Psoas muscle (tissue), 8 donors: ENCODE data around the gene FNDC3B. TPM values are rescaled to one million over a fixed set of nuclear protein-coding genes. Genes with fewer than 3 reads are reported as not detected.

Source experiments
- ATAC-seq, 4 donors: fragments of 200-7000 bp; cut with Tn5 transposase; one replicate each; pipeline ENCODE4 v1.9.1; 2020; ENCODE audit warnings: moderate library complexity in 3 of 4, mild to moderate bottlenecking in 2 of 4
- DNase-seq, 2 donors: peaks; one replicate each; pipeline ENCODE4 v3.0.0-alpha.2; 2020
- H3K27ac ChIP-seq: fragments of 200-600 bp; one replicate; pipeline ENCODE4 v1.8.0; 2022
- H3K27me3 ChIP-seq, 3 donors: fragments of 200-600 bp in 1 of 3; one replicate each; pipeline versions ENCODE4 v1.6.1 to v1.8.0; 2013 to 2022; ENCODE audit warnings: low read length in 2 of 3, mild to moderate bottlenecking in 2 of 3, moderate library complexity in 1 of 3; ENCODE audit not compliant: insufficient read depth in 3 of 3
- H3K36me3 ChIP-seq, 2 donors: fragments of 200-600 bp in 1 of 2; one replicate each; pipeline versions ENCODE4 v1.6.1 to v1.8.0; 2013 to 2022; ENCODE audit warnings: low read depth in 1 of 2, mild to moderate bottlenecking in 1 of 2, moderate library complexity in 1 of 2; ENCODE audit not compliant: insufficient read depth in 1 of 2
- H3K4me1 ChIP-seq: fragments of 200-600 bp; one replicate; pipeline ENCODE4 v1.8.0; 2022
- H3K4me3 ChIP-seq: fragments of 200-600 bp; one replicate; pipeline ENCODE4 v1.8.0; 2022; ENCODE audit warnings: mild to moderate bottlenecking
- H3K9me3 ChIP-seq: fragments of 200-600 bp; one replicate; pipeline ENCODE4 v1.8.0; 2022
- WGBS, 3 donors: extraction: QIAGEN DNeasy Blood & Tissue Kit; methylation state at CpG; one replicate each; pipeline versions ENCODE4 v1.1.6 to v1.1.7; 2013; 5-methylcytosine and 5-hydroxymethylcytosine counted together
- intact Hi-C, 2 donors: fragments of 100-400 bp; cut with DNase I; formaldehyde crosslinking; loops; one replicate each; pipeline versions ENCODE4 v1.11.0 to v1.14.2; 2022
- polyA plus RNA-seq, 3 donors: library from polyadenylated mRNA; stranded (reverse); fragments of 200-250 nt; gene quantifications; one replicate each; pipeline ENCODE4 v1.2.3, GENCODE V29; 2013
- total RNA-seq, 4 donors: library from RNA; stranded (reverse); fragmentation: NEBNext Ultra II Directional in 2 of 4; extraction: Animal tissue kit (Norgen Biotek cat#: 25700) in 2 of 4; gene quantifications; one replicate each; pipeline versions ENCODE4 v1.2.1 to v1.2.4, GENCODE V29; 2021 to 2023
- TF ChIP-seq, protein P1 (sequence below): fragments of 200-600 bp; IDR thresholded peaks from one replicate; pipeline ENCODE4 v1.8.0; 2022; ENCODE audit warnings: antibody characterized with exemption
- donor health status: healthy with polysubstance abuse.
- donor health status: DM: no; HTN: no; CAD: no; lungs with moderate emphysema.
- donor health status: Bipolar disorder and iron deficiency.
- donor health status: healthy.
- donor health status: DM: yes; HTN: yes; CAD: no.
- donor health status: DM: no; HTN: no; CAD: no.
- donor health status: DM: no; HTN: no; CAD: no.
- donor health status: DM: yes; HTN: yes; CAD: no.

FNDC3B gene
- total and polyA plus RNA-seq, 7 donors: 12.4 to 133 (median 50.8) TPM

DNA sequence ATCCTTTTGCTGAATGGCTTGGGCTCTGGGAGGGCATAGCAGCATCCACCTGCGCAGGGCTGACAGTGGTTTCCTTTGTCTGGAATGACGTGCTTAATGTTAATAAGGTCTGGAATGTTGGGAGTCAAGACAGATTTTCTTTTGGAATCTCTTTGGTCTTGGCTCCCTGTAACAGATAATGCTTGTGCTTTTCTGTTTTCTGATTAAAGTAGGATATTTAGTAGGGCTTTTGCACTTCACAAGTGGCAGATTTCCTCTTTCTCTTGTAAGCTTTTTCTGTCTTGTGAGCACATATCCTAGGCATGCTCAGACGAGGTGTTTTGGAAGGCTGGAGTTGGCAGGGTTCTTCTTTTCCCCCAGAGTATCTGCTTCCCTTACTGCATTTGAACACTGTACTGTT is 219.2 kb downstream of the FNDC3B start:
- intact Hi-C loops: no loop called here
- Histone ChIP-seq H3K9me3 (no peaks in the 10 kb centered on the region), H3K27ac (peak overlapping the region; percentile 62), H3K36me3 (peaks cover 3 to 12% of the 10 kb centered on the region in 2 donors), H3K4me3 (no peak overlapping the region), H3K4me1 (peaks cover 52% of the 10 kb centered on the region), H3K27me3 (no peaks in the 10 kb centered on the region)
- TF ChIP-seq, protein P1, sequence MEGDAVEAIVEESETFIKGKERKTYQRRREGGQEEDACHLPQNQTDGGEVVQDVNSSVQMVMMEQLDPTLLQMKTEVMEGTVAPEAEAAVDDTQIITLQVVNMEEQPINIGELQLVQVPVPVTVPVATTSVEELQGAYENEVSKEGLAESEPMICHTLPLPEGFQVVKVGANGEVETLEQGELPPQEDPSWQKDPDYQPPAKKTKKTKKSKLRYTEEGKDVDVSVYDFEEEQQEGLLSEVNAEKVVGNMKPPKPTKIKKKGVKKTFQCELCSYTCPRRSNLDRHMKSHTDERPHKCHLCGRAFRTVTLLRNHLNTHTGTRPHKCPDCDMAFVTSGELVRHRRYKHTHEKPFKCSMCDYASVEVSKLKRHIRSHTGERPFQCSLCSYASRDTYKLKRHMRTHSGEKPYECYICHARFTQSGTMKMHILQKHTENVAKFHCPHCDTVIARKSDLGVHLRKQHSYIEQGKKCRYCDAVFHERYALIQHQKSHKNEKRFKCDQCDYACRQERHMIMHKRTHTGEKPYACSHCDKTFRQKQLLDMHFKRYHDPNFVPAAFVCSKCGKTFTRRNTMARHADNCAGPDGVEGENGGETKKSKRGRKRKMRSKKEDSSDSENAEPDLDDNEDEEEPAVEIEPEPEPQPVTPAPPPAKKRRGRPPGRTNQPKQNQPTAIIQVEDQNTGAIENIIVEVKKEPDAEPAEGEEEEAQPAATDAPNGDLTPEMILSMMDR: no peak
- ATAC-seq: peak; percentile 50 to 74 (median 70)
- WGBS, 3 donors: 18 to 28% (median 20%) methylated on average over 3 of the region's 3 CpGs
- DNase-seq: no peak

DNA sequence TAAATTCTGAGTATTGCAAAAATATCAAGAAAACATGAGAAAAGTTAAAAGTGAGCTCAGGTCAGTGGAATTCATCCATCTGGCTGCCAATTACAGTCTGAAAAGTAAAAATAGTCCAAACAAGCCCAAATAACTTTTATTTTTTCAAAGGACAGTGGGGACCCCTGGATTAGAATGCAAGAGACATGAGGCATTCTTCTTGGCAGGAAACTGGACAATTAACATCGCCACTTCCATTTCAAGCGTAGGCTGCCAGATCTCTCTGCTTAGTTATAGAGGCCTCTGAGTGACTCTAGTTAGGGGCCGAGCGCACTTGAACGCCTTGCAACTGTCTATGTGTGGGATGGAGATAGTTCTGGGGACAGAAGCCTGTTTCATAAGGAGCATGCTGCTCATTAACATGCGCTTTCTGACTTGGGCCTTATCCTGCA is 219.7 kb downstream of the FNDC3B start:
- Histone ChIP-seq H3K4me3 (no peak overlapping the region), H3K27me3 (no peaks in the 10 kb centered on the region), H3K27ac (peak overlapping the region; percentile 62), H3K9me3 (no peaks in the 10 kb centered on the region), H3K36me3 (peaks cover 3 to 9% of the 10 kb centered on the region in 2 donors), H3K4me1 (peaks cover 52% of the 10 kb centered on the region)
- TF ChIP-seq, protein P1: no peak
- DNase-seq (no peak), ATAC-seq (peak in 3 of 4 donors; percentile 18 to 27 (median 21))
- WGBS, 3 donors: 48 to 64% (median 57%) methylated on average over 6 of the region's 6 CpGs
- intact Hi-C loops: no loop called here

GRCh38 chr3:172259726-172260248 is 220.4 kb downstream of the FNDC3B start:
- H3K4me3 ChIP-seq: no peak overlapping the region
- 24 to 52% (median 37%) methylated on average over 2 of the region's 2 CpGs for WGBS, 3 donors
- intact Hi-C loops: no loop called here
- ATAC-seq (no peak), DNase-seq (no peak)
- H3K9me3 ChIP-seq: no peaks in the 10 kb centered on the region
- H3K4me1 ChIP-seq: peaks cover 52% of the 10 kb centered on the region
- H3K27ac ChIP-seq: peak overlapping the region; percentile 62
- H3K36me3 ChIP-seq: peaks cover 3 to 9% of the 10 kb centered on the region in 2 donors
- TF ChIP-seq, protein P1: no peak
- H3K27me3 ChIP-seq: no peaks in the 10 kb centered on the region

DNA sequence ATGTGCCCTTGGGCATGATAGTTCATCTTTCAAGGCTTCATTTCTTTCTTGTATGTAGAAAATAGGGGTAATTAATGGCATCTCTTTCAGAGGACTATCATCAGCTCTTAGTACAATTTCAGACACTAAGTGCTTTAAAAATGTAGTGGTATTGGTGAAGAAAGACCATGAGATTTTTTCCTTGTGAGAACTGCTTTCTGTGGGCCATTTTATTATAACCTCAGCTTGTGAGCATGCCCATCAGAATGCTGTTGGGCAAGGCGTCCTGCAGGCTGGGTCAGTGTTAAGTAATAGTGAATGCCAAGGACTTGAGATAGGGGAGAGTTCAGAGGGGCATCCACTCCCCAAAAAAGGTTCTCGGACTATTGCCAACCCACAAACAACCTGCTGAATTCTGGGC is 221.0 kb downstream of the FNDC3B start:
- WGBS, 3 donors: 76 to 93% (median 82%) methylated on average over 2 of the region's 2 CpGs
- no peak overlapping the region for H3K4me3 ChIP-seq

More for the DNA sequence above, 221.0 kb downstream of the FNDC3B start:
- Histone ChIP-seq H3K36me3 (peaks cover 3 to 9% of the 10 kb centered on the region in 2 donors), H3K27ac (peak overlapping the region; percentile 11), H3K27me3 (no peaks in the 10 kb centered on the region), H3K4me1 (peaks cover 46% of the 10 kb centered on the region), H3K9me3 (no peaks in the 10 kb centered on the region)
- DNase-seq (no peak), ATAC-seq (peak in 2 of 4 donors; percentile 38 to 67)
- TF ChIP-seq, protein P1: no peak
- intact Hi-C loops: no loop called here
